Fibroblast of peridontal ligament (primary cell): ENCODE measurements around the gene ARMC2.
"Not testable (repeated sequence)": the region's sequence is repeated elsewhere in the genome, so short reads cannot be mapped to it uniquely, and the experiment has no call there.

Source experiments
- DNase-seq: peaks from one replicate; pipeline ENCODE4 v3.0.0-alpha.2; 2010; ENCODE audit errors: extremely low read depth

Gene ARMC2

DNA sequence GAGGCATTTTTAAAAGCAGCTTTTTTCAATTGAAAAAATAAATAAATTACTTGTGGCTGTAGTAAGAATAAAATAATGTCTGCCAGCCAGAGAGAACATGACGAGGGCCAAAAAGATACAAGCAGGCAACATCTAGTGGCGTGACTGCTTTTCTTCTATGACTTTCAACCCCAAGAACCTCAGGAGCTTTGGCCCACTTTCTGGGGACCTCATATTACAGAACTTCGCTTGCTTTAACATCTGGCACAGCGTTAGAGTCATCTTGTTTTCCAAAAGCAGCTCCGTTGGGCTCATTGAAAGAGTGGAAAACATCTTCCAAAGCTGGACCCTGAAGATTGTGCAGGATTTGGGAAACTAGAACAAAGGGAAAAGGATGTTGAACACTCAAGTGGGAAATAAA, 67.0 kb downstream of the ARMC2 start:
- no peak for DNase-seq

DNA sequence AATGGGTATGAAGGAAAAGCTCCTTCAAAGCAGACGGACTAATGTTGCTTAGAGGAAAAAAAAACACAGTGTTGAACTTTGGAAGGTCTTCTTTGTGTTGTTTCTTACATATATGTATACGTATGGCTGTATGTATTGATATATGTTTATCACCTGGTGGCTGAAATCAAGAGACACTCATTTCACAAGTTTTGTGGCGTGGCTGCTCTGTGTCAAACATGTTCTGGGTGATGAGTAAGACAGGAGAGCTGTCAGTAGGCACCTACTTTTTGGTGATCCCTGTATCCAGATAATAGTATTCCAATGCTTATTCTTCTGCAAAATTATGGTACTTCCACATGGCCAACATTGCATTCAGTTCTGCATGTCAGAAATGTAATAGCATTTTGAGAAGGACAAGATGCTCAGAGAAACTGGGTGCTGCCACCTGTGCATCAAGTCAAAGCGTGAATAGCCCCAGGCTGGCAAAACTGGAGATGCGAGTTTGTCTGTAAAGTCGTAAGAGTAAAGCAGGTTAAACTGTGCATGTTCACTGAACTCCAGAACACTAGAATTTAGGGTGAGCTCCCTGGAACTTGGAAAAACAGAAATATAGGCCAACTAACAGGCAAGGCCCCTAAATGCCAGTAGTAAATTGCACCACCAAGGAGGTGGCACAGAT, 67.9 kb downstream of the ARMC2 start:
- DNase-seq = no peak

DNA sequence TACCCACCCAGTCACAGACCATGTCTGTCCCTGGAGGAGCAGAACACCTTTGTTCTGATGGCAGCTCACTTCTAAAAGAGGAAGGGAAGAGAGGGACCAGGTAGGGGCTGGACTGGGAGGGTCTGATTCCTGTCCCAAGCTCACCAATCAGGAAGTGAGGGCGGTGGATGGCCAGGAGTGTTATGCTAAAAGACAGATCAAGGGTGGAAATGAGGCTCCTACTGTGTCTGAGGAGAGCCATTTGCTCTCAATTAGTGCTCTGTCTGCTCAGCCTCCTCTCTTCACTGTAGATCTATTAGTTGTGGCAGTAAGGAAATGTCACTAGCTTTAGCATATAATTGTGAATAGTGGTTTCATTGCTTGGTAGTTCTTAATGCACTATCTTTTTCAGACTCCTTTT, 72.5 kb downstream of the ARMC2 start:
- no peak for DNase-seq

DNA sequence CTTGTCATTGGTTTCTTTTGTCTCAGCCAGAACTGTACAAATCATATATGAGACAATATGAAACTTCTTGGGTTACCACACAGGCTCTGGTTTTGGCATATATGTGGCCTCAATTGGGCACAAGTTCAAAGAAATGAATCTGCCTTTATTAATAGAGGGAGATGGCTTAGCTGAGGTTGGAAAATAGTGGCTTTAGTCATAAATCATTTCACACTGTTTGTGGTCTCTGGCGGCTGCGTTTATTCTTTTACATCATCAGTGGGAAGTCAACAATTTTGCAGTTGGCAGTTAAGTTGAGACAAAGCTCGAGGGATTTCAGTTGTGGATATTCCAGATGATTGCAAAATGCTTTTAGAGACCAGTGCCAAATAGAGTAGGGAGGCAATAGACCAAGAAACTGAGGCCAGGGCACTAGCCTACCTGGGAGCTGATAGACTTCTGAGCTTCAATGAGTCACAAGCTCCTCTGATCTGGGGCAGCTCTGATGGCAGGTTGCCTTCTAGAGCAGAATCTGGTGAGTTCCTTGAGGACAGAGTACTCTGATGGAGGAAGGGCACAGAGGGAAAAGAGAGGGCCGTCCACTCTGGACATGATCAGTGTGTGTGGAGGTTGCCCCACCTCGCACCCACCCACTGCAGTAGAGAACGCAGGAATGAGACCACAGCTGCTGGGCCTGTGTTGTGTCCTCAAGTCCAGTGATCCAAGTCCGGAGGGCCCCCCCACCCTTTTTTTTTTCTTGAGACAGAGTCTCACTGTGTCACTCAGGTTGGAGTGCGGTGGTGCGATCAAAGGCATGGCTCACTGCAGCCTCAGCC, 73.5 kb downstream of the ARMC2 start:
- DNase-seq = peak; percentile 94

DNA sequence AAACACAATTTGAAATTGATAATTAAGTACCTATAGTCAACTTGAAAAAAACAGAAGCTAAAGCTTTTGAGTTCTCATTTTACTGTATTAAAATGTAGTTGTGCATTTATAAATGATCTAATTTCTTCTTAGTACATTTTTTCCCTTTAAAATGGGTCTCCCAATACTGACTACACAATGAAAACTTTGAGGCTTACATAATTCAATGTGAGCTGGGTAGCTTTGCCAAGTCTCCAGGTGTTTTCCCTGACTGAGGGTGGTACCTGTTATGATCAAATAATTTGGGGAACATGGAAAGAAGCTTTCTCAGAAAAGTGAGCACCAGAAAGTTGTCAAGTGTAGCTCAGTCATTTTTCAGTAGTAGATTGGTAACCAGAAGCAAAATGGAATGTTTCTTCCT, 74.3 kb downstream of the ARMC2 start:
- DNase-seq = no peak

DNA sequence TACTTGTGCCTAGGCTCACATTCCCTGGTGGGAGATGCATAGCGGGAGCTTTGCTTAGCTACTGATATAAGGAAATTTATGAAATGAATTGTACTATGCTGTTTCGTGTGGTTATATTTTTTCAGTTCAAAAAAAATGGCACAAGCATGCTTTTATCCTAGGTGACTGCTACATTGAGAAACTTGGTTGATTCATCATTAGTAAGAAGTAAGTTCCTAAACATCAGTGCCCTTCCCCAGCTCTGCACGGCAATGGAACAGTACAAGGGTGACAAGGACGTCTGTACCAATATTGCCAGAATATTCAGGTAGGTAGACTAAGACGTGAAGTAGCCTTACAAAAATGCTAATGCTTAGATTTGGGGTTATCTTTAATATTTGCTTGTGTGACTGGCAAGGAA, 79.7 kb downstream of the ARMC2 start:
- no peak for DNase-seq

DNA sequence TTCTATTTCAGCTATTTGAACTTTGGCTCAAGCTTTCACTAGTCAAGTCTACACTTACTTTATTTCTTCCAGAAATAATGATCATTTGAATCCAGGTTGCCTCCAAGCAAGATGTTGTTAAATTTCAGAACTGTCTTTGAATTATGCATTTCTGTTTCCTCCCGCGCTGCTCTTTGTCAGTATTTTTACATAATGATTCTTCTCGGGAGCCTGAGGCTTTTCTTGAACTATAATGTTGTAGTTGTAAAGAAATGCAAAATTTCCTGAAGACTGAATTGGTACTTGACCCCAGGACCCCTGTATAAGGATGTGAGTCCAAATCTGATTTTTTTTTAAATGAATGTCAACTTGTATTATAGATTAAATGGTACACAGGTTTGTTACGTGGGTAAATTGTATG, 80.4 kb downstream of the ARMC2 start:
- no peak for DNase-seq

DNA sequence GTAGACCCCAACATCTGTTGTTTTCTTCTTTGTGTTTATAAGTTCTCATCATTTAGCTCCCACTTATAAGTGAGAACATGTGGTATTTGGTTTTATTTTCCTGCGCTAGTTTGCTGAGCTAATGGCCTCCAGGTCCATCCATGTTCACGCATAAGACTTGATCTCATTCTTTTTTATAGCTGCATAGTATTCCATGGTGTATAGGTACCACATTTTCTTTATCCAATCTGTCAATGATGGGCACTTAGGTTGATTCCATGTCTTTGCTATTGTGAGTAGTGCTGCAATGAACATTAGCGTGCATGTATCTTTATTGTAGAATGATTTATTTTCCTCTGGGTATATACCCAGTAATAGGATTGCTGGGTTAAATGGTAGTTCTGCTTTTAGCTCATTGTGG, 82.9 kb downstream of the ARMC2 start:
- DNase-seq = not testable (repeated sequence)

DNA sequence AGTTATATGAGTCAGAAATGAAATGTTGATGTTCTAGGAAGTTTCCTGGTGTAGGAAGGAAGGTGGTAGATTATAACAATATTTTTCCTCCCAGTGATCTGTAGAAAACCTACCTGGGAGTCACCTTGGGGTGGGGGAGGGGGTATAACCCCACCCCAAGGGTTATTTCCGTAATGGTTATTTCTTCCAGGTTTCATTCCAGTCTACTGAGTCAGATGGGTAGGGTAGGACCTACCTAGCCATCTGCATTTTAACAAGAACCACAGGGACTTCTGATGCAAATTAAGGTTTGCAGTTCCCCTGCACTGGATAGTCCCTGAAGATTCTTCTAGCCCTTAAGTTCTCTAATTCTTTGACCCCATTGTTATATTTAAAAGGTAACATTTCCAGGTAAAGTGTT, 88.9 kb downstream of the ARMC2 start:
- DNase-seq = no peak

DNA sequence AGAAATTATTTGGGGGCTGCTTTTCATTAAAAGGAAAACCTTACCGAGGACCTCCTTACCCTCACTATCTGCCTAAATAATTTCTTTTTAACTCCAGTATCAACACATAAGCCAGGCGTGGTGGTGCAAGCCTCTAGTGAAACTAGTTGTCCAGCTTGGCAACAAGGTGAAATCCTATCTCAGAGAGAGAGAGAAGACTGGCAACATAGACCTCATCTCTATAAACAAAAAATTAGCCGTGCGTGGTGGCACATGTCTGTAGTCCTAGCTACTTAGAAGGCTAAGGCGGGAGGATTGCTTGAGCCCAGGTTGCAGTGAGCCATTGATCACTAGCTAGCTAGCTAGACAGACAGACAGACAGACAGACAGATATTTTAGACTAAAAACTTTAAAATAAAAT, 92.5 kb downstream of the ARMC2 start:
- DNase-seq = no peak

DNA sequence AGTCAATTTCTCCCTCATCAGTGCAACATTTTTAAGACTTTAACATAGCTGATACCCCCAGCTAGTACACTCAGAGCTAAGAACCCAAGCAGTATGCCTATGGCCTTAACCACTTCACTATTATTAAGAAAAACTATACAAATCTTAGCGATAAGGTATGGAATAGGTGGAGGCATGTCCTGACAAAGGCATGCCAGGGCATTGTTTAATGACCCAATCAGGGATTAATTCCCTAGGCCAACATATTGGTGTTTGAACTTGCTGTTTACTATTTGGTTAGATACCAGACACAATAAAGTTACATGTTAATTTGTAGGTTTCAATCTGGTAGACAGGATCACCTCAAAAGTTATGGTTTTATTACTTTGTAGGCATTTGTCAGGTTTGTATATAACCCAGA, 93.1 kb downstream of the ARMC2 start:
- DNase-seq = no peak

DNA sequence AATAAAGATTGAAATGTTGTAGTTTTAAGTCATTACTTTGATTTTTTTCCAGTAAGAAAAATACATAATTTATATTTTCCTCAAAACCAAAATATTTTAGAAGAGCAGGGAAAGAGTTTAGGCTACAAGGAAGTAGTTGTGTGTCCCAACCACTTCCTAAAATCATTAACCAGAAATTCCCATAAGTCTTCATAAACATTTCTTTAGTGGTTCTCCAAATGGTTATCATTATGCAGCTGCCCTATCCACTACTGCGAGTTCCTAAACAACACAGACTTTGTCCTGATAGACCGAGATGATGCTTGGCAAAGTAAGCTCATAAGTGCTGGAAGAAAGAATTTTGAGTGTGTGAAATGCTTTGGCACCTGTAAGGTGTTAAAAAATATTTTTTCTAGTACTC, 93.6 kb downstream of the ARMC2 start:
- DNase-seq = no peak

DNA sequence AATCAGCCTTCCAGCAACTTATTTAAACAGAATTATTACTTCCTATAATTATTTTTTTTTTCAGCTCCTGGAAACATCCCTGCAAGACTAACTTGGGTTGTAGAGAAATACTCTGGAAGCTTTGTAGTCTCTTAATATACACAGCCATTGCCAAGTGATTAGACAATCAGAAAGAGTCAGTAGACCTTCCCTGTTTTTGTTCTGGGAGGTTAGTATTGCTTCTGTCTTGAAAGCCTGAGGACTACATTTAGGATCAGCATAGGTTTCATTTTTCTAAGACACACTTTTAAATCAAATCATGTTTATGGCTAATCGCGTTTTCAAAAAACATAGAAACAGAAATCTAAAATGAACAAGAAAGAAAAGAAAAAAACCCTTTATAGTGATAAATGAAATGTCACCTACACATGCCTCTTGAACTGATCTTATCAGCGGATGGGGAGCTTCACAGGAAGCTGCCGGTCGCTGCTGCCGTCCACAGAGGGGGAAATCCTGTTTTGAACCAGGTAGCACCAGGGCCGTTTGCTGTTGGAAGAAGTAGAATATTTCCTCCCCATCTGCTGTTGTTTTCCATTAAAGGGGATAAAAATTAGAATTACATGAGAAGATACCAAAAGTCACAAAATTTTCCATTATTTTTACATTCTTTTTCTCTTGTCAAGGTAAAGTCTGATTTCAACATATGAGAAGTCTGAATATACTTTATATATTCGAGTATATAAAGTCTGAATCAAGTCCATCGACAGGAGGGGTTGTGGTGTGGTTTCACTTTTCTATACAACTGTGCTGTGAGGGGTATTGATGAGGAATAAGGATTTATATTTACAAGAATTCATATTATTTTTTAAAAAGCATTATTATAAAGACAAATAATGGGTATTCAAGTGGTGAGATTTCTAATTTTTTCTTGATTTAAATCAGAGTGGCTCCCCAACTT, 94.6 kb downstream of the ARMC2 start:
- DNase-seq = no peak

DNA sequence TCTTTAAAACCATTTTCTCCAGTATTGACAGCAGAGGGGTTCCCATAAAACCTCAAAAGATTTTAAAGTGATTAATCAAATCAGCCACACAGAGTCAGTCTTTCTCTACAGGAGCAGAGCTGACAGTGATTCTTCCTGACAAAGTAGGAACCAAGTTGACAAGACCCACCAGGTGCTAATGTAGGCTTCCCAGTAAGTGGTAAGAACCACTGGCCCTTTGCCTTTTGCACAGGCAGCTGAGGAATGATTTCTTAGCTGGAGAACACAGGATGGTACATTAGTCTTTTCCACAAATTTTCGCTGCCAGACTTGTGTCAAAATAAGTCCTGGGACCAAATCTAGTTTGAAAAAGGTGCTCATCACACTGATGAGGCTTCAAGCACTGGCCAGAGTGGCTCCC, 95.8 kb downstream of the ARMC2 start:
- DNase-seq = peak; percentile 12

DNA sequence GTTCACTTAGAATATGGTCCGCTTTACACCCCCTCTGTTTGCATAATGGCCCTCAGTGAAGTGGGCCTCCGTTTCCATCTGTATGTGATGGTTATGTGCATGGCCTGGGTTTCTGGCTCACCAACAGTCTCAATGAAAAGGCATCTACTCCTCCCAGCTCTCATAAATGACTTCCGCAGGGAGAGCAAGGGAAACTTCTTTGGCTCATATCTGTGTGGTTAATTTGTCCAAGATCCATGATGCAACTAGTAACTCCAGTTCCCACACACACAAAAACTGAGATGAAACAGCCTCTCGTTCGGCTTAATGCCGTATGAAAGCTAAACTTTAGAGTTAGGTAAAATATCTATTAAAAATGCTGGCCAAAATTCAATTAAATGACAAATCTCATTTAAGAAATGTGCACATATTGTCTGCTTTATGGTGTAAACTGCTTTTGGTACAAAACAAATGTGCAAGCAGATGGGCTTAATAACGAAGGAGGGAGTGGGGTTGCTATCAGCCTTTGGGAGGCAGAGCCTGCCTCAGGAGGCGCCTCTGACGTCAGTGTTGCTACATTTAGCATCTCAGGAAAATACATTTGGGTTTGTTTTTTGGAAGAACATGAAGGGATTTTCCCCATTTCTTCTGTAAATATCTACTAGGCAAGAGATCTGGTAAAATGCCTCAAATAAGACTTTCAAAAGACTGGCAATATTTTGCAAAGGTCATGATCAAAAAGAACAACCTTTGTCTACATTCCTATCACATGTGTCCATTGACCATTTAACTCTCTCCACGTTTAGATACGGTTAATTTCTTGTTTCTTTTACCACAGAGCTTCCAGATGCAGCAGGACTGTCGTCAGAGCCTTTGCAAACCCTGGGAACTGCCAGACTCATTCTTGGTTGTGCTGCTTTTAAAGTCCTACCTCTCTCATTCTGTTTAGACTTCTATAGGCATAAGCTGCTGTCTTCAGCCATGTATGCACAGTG, 96.8 kb downstream of the ARMC2 start:
- DNase-seq = peak; percentile 97

DNA sequence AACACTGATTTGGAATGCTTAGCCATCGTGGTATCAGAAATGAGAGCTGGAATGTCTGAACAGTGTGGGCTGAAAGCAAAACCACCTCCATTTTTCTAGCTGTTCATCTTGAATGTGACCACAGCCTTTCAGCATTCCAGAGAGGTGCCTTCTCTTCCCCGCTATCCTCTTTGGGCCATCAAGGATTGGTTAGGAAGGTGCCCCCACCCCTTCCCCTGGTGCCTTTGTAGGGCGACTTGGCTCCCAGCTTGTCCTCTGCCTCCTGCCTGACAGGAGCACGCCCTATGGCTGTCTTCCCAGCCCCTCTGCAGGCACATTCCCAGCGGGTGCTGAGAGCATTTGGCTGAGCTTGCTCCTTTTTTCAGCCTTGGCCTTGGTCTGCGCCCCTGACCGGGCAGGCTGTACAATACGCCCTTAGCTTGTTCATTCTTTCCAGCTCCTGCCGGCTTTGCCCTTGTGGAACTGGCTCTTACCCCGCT, 97.5 kb downstream of the ARMC2 start:
- peak; percentile 56 for DNase-seq

DNA sequence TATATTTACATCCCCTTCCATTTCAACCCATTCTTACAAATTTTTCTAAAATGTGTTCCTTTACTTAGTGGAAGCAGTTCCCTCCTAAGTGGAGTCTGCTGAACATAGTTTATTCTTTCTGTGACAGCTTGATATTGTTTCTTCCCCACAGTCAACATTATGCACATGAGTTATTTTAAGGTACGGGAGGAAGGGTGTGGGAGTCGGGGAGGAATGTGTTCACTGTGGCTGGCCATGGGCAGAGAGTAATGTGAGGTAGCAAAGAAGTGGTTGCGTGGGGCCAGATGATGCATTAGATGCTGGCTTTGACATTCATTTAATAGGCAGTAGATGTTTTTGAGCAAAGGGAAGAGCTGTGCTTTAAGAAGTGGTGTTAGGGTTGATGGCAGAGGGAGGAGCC, 98.5 kb downstream of the ARMC2 start:
- no peak for DNase-seq

DNA sequence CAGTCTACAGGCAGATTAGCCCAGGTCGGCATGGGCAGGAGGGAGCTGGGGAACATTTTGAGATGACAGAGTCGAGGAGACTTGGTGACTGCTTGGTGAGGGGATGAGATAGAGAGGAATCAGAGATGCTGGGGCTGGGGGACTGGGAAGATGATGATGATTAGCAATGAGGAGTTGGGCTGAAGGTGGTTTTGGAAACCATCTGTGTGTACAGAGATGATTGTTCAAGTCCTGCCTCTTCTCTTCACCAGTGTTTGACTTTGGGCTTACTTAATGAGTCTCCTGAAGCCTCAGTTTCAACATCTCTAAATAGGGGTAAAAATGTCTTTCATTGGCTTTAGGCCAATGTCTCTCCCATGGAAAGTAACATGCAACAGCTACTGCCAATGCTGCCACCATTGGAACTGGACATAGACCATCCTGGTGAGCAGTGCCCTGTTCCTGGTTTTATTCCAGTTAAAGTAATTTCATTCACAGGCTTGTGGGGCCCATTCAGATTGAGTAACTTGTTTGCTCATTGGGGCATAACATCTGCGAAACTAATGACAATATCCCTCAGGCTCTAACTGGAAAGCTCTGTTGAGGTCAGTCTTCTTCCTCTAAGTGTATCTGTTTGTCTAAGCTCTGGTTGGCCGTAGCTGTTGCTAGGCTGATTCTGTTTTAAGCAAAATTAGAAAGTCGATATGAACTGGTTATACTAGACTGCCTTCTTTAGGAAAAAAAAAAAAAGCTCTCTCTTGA, 99.1 kb downstream of the ARMC2 start:
- DNase-seq = peak; percentile 94

DNA sequence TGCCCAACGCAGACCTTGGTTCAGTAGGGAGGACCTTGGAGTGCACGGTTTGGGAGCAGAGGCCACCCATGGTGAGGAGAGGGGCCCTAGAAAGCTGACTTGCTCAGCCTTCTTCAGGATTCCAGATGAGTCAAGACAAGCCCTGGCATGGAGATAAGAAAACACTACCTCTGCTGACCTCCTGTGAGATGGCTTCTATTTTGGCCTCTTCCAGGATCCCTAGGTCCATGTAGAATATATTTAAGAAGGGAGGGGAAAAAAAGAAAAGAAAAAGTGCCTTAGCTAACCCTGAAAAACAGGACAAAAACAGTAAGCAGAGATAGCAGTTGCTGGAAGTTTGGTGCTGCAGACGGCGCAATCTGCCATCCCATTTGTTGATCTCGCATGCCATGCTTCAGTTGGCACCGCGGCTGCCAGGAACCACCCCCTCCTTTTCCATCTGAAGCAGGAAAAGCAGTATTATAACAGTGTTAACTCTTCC, 100.0 kb downstream of the ARMC2 start:
- DNase-seq = peak; percentile 21

DNA sequence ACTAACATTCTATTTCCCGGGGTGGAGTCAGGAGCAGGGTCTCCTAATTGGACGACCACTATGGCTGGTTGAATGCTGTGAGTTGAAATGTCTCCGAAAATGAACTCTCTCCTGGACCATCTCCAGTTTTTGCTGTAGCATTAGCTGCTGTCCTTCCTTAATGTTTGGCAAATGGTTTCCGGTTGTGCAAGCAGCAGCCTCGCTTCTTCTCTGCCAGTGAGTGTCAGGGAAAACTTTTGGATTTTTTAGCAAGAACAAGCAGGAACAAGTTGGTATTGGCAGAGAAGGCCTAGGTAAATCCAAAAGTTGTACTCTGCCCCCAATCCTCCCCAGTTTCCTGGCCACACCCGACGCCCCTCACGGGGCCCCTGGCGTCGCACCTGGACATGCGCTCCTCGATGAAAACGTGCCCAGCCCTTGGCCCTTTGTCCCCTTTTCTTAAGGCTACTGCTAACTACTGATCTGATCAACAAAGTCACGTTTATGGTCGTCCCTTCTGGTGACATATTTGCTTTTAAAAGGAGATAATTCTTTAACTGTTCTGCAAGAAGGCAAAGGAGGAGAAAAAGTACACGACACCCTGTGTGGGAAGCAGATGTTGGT, 103.2 kb downstream of the ARMC2 start:
- DNase-seq = no peak
